ENCODE data around the gene YIPF6.

Gene YIPF6

GRCh38 chrX:68498508-68499379, at the start of gene YIPF6:
Gene YIPF6, plus strand, starts transcription at chrX:68499051. Its CDS starts 16 bp downstream, at chrX:68499067.
- peak; percentile 81 for DNase-seq (ENCODE audit: low read depth)

GRCh38 chrX:68451720-68452119, 47.1 kb upstream of the YIPF6 start:
- no peak overlapping the region for H3K4me3 ChIP-seq (ENCODE audit: low read depth, low read length)
- DNase-seq (ENCODE audit: low read depth): no peak
- TF ChIP-seq CTCF (IDR thresholded peaks at IDR 0.05; ENCODE audit: insufficient read depth, low read depth, low read length, missing control alignments): no peak

More at GRCh38 chrX:68498508-68499379, at the start of gene YIPF6:
- TF ChIP-seq CTCF (IDR thresholded peaks at IDR 0.05; ENCODE audit: insufficient read depth, low read depth, low read length, missing control alignments): no peak
- H3K4me3 ChIP-seq (ENCODE audit: low read depth, low read length): peak within 1 kb of the TSS; percentile 60

- no peak overlapping the region for H3K4me3 ChIP-seq (ENCODE audit: low read depth, low read length)
- no peak for DNase-seq (ENCODE audit: low read depth)
- TF ChIP-seq CTCF (IDR thresholded peaks at IDR 0.05; ENCODE audit: insufficient read depth, low read depth, low read length, missing control alignments): no peak
Measured at GRCh38 chrX:68454476-68455150, 44.2 kb upstream of the YIPF6 start.

- no peak for TF ChIP-seq CTCF (IDR thresholded peaks at IDR 0.05; ENCODE audit: insufficient read depth, low read depth, low read length, missing control alignments)
- DNase-seq (ENCODE audit: low read depth): no peak
- H3K4me3 ChIP-seq (ENCODE audit: low read depth, low read length): no peak overlapping the region
Measured at GRCh38 chrX:68455151-68455510, 43.7 kb upstream of the YIPF6 start.

GRCh38 chrX:68461093-68461492, 37.8 kb upstream of the YIPF6 start:
- peak; percentile 0 for DNase-seq (ENCODE audit: low read depth)
- no peak overlapping the region for H3K4me3 ChIP-seq (ENCODE audit: low read depth, low read length)
- no peak for TF ChIP-seq CTCF (IDR thresholded peaks at IDR 0.05; ENCODE audit: insufficient read depth, low read depth, low read length, missing control alignments)

- no peak for TF ChIP-seq CTCF (IDR thresholded peaks at IDR 0.05; ENCODE audit: insufficient read depth, low read depth, low read length, missing control alignments)
- no peak for DNase-seq (ENCODE audit: low read depth)
- H3K4me3 ChIP-seq (ENCODE audit: low read depth, low read length): no peak overlapping the region
Measured at GRCh38 chrX:68461576-68461975, 37.3 kb upstream of the YIPF6 start.
